Transverse colon (tissue), 4 donors: ENCODE measurements around the gene FCRL2. TPM values are rescaled to one million over a fixed set of nuclear protein-coding genes. Genes with fewer than 3 reads are reported as not detected.
"Not testable (repeated sequence)": the region's sequence is repeated elsewhere in the genome, so short reads cannot be mapped to it uniquely, and the experiment has no call there.

ENCODE experiments used
- DNase-seq: peaks from one replicate; pipeline ENCODE4 v3.0.0-alpha.2; 2019
- H3K27ac ChIP-seq, 4 donors: fragments of 200-600 bp; sonication (generic); 2 replicates each; pipeline ENCODE4 v1.5.1; 2016 to 2018; ENCODE audit warnings: inconsistent platforms in 4 of 4
- H3K27me3 ChIP-seq: fragments of 200-600 bp; sonication (generic); 2 replicates; pipeline ENCODE4 v1.5.1; 2017; ENCODE audit warnings: inconsistent platforms
- H3K36me3 ChIP-seq, 4 donors: fragments of 200-600 bp; sonication (generic); 2 replicates each; pipeline ENCODE4 v1.5.1; 2017 to 2019; ENCODE audit warnings: inconsistent platforms in 4 of 4
- H3K4me1 ChIP-seq, 4 donors: fragments of 200-600 bp; sonication (generic); 2 replicates each; pipeline ENCODE4 v1.5.1; 2017 to 2020; ENCODE audit warnings: inconsistent platforms in 4 of 4
- H3K4me3 ChIP-seq, 4 donors: fragments of 200-600 bp; sonication (generic); 1 replicate in 1 of 4; 2 replicates in 3 of 4; pipeline versions ENCODE4 v1.5.1 to v1.6.1; 2017 to 2019; ENCODE audit warnings: inconsistent platforms in 4 of 4
- H3K9me3 ChIP-seq, 2 donors: fragments of 200-600 bp; sonication (generic); 2 replicates each; pipeline ENCODE4 v1.5.1; 2017 to 2019; ENCODE audit warnings: inconsistent platforms in 2 of 2
- CTCF ChIP-seq, 5 experiments: fragments of 200-600 bp in 3 of 5; fragments of 450-650 bp in 2 of 5; sonication (generic) in 3 of 5; IDR thresholded peaks; 1 replicate in 2 of 5; 2 replicates in 3 of 5; pipeline ENCODE4 v1.5.1; 2016 to 2017; ENCODE audit warnings: antibody characterized with exemption in 5 of 5, inconsistent platforms in 3 of 5, mild to moderate bottlenecking in 2 of 5, moderate library complexity in 1 of 5
- EP300 ChIP-seq: sonication (generic); formaldehyde crosslinking; IDR thresholded peaks from one replicate; pipeline ENCODE4 v1.6.1; 2017; ENCODE audit warnings: antibody characterized with exemption, low read depth
- POLR2A ChIP-seq: fragments of 450-650 bp; IDR thresholded peaks from one replicate; pipeline ENCODE4 v1.6.1; 2016; ENCODE audit warnings: antibody characterized with exemption, mild to moderate bottlenecking, moderate library complexity
- POLR2AphosphoS5 ChIP-seq, 3 donors: sonication (generic); formaldehyde crosslinking; IDR thresholded peaks; one replicate each; pipeline ENCODE4 v1.6.1; 2016; ENCODE audit warnings: antibody characterized with exemption in 3 of 3
- WGBS, 2 donors: methylation state at CpG; one replicate each; pipeline ENCODE4 v1.1.5; 2018; ENCODE audit warnings: low coverage in 1 of 2; 5-methylcytosine and 5-hydroxymethylcytosine counted together
- in situ Hi-C, 4 donors: fragments of 200-750 bp; cut with MboI; loops; one replicate each; pipeline versions ENCODE4 v1.15.0 to v1.15.1; 2017; ENCODE audit warnings: low sequenced_read_pairs in 3 of 4, low pct_ligation_motif_present in 1 of 4, low pct_unique_long_range_greater_than_20kb in 1 of 4
- intact Hi-C: fragments of 100-400 bp; cut with DNase I; formaldehyde crosslinking; loops from one replicate; pipeline ENCODE4 v1.15.1; 2023; ENCODE audit warnings: low total_unique reads
- total RNA-seq, 4 donors: library from RNA; depleted of rRNA; stranded (reverse); fragments of >200 nt; gene quantifications; one replicate each; pipeline ENCODE4 v1.1.0, GENCODE V29; 2016

Gene FCRL2
- total RNA-seq, 4 donors from 2014 or later = 0.37 to 10.8 (median 0.41) TPM; not detected in 1

GRCh38 chr1:157753611-157754010, 23.3 kb downstream of the FCRL2 start:
- WGBS, 2 donors = 71 to 78% methylated on average over 1 of the region's 1 CpG
- TF ChIP-seq POLR2AphosphoS5 (IDR thresholded peaks at IDR 0.05) = no peak
- no peaks in the 10 kb centered on the region for H3K27me3 ChIP-seq
- no peaks in the 10 kb centered on the region for H3K36me3 ChIP-seq
- H3K4me1 ChIP-seq = no peaks in the 10 kb centered on the region
- in situ Hi-C loops (no loop called here), intact Hi-C loops (no loop called here)
- no peak overlapping the region for H3K4me3 ChIP-seq
- H3K9me3 ChIP-seq = no peaks in the 10 kb centered on the region
- DNase-seq = no peak
- H3K27ac ChIP-seq = no peak overlapping the region

GRCh38 chr1:157751283-157751682, 25.6 kb downstream of the FCRL2 start:
- Histone ChIP-seq H3K4me1 (no peaks in the 10 kb centered on the region), H3K36me3 (no peaks in the 10 kb centered on the region), H3K27ac (no peak overlapping the region), H3K9me3 (no peaks in the 10 kb centered on the region), H3K27me3 (no peaks in the 10 kb centered on the region), H3K4me3 (no peak overlapping the region)
- DNase-seq = no peak
- in situ Hi-C loops (no loop called here), intact Hi-C loops (no loop called here)
- TF ChIP-seq POLR2A (no peak), POLR2AphosphoS5 (IDR thresholded peaks at IDR 0.05) (no peak), EP300 (no peak), CTCF (IDR thresholded peaks at IDR 0.05) (no peak)
- 48 to 54% methylated on average over 3 of the region's 3 CpGs for WGBS, 2 donors

- H3K4me1 ChIP-seq = no peaks in the 10 kb centered on the region
- H3K4me3 ChIP-seq = no peak overlapping the region
- in situ Hi-C loops = no loop called here
- H3K9me3 ChIP-seq = no peaks in the 10 kb centered on the region
- 100% methylated on average over 1 to 3 of the region's 3 CpGs for WGBS, 2 donors
- DNase-seq = no peak
- intact Hi-C loops = no loop called here
- H3K27ac ChIP-seq = no peak overlapping the region
- no peaks in the 10 kb centered on the region for H3K27me3 ChIP-seq
- H3K36me3 ChIP-seq = no peaks in the 10 kb centered on the region
- TF ChIP-seq EP300 (no peak), POLR2A (no peak), CTCF (IDR thresholded peaks at IDR 0.05) (no peak), POLR2AphosphoS5 (IDR thresholded peaks at IDR 0.05) (no peak)
Observed at GRCh38 chr1:157748262-157748817, 28.6 kb downstream of the FCRL2 start.

- Histone ChIP-seq H3K27me3 (no peaks in the 10 kb centered on the region), H3K27ac (no peak overlapping the region), H3K4me1 (no peaks in the 10 kb centered on the region), H3K36me3 (no peaks in the 10 kb centered on the region), H3K9me3 (no peaks in the 10 kb centered on the region), H3K4me3 (no peak overlapping the region)
- 40 to 54% methylated on average over 1 to 5 of the region's 5 CpGs for WGBS, 2 donors
- intact Hi-C loops = no loop called here
- no peak for TF ChIP-seq POLR2AphosphoS5 (IDR thresholded peaks at IDR 0.05)
- TF ChIP-seq POLR2A = no peak
- no peak for TF ChIP-seq CTCF (IDR thresholded peaks at IDR 0.05)
- no peak for TF ChIP-seq EP300
- no peak for DNase-seq
- in situ Hi-C loops = no loop called here
Observed at GRCh38 chr1:157739229-157739901, 37.6 kb downstream of the FCRL2 start.

- in situ Hi-C loops, H3K4me1 ChIP-seq, H3K27ac ChIP-seq, DNase-seq, intact Hi-C loops, H3K27me3 ChIP-seq, H3K9me3 ChIP-seq, H3K4me3 ChIP-seq, H3K36me3 ChIP-seq: not testable (repeated sequence)
- WGBS, 2 donors = 71 to 80% methylated on average over 1 to 5 of the region's 5 CpGs
Observed at GRCh38 chr1:157735991-157736390, 40.9 kb downstream of the FCRL2 start.
